ENCODE data around the gene MYO7B. TPM values are rescaled to one million over a fixed set of nuclear protein-coding genes. Genes with fewer than 3 reads are reported as not detected.

Gene MYO7B
- total and polyA plus RNA-seq, 12 donors, result 0.13 to 1.5 (median 0.32) TPM; not detected in 1

DNA sequence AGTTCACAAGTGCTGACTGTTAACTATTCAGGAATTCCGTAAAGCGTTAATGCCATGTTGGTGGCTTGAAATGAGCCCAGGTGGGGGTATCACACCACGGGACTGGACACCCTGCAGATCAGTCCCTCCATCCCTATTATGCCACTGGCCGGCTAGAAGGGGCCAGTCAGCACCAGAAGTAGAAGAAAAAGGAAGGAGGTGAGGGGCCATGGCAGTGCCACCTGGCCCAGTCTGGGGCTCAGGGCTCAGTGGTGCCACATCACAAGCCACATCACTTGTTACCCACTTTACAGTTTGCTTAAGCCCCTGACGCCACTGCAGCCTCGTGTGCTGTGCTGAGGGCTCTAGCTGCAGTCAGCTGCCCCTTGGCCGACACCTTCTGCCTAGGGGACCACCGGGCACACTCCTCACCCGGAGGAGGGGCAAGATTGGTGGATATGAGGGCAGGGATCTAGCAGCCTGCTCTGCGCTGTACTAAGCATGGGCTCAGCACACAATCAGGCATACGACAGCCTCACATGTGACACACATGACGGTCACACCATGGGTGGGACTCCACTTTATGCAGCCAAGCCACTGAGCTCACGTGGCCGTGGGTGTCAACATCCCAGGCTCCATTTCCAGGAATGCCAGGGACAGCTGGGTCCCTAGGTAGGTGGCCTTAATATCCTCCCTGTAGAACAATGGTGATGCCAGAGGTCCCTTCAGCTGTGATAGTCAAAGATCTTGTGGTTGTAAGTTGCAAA lies 136.2 kb downstream of the MYO7B start:
- Histone ChIP-seq H3K36me3 (replicated peaks in 1 of 2) (no peaks in the 10 kb centered on the region), H3K4me1 (replicated peaks in 1 of 2) (peaks cover 8 to 16% of the 10 kb centered on the region in 2 donors), H3K4me3 (no peak overlapping the region), H3K27me3 (peaks cover 10% of the 10 kb centered on the region), H3K9me3 (replicated peaks in 1 of 3) (no peaks in the 10 kb centered on the region), H3K27ac (no peak overlapping the region)
- TF ChIP-seq POLR2A (IDR thresholded peaks at IDR 0.05), result no peak
- TF ChIP-seq, protein P1, sequence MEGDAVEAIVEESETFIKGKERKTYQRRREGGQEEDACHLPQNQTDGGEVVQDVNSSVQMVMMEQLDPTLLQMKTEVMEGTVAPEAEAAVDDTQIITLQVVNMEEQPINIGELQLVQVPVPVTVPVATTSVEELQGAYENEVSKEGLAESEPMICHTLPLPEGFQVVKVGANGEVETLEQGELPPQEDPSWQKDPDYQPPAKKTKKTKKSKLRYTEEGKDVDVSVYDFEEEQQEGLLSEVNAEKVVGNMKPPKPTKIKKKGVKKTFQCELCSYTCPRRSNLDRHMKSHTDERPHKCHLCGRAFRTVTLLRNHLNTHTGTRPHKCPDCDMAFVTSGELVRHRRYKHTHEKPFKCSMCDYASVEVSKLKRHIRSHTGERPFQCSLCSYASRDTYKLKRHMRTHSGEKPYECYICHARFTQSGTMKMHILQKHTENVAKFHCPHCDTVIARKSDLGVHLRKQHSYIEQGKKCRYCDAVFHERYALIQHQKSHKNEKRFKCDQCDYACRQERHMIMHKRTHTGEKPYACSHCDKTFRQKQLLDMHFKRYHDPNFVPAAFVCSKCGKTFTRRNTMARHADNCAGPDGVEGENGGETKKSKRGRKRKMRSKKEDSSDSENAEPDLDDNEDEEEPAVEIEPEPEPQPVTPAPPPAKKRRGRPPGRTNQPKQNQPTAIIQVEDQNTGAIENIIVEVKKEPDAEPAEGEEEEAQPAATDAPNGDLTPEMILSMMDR (IDR thresholded peaks at IDR 0.05), result no peak
- 69 to 90% (median 78%) methylated on average over 8 to 14 of the region's 14 CpGs for WGBS, 4 donors
- peak in 1 of 7 donors; percentile 36 for DNase-seq
- intact Hi-C loops (cut with DNase I), result no loop called here

DNA sequence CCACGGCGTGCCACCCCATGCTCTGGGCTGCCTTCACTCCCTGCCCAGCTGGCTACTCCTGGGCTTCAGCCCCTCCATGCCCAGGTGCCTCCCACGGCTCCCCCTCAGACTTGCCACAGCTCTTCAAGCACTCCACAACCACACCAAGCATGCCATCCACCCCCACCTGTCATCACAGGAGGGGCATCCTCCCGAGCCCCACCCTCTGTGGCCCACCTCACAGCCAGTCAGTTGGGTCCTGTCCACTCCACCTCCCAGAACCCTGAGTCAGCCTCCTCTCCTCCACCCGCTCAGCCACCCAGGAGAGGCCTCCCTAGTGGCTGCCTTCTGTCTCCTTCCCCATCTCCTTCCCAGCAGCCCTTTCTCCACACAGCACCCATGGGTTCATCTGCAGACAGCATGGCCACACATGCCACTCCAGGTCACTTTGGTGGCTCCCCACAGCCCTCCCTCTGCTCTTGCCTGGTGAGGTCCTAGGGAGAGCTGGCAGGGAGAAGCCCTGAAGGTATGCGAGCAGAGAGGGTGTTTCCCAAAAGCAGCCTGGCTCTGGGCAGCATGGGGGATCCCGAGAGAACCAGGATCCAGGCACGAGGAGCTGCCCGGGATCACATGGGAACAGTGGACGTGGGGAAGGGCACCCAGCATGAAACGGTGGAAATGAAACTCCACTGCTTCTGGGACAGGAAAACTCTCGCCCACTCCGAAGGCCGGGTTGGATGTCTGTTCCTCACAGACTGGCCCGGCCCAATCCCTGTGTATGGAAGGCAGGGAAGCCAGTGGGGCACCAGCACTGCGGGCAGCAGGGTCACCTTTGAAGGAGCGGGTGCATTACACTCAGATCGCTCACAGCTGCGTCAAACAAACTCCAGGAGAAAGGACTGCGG lies 137.1 kb downstream of the MYO7B start:
- intact Hi-C loops (cut with DNase I), result no loop called here
- Histone ChIP-seq H3K27me3 (peaks cover 10% of the 10 kb centered on the region), H3K4me3 (no peak overlapping the region), H3K9me3 (replicated peaks in 1 of 3) (no peaks in the 10 kb centered on the region), H3K36me3 (replicated peaks in 1 of 2) (no peaks in the 10 kb centered on the region), H3K27ac (no peak overlapping the region), H3K4me1 (replicated peaks in 1 of 2) (peaks cover 8 to 16% of the 10 kb centered on the region in 2 donors)
- WGBS, 4 donors, result 75 to 87% (median 79%) methylated on average over 18 to 20 of the region's 20 CpGs
- TF ChIP-seq POLR2A (IDR thresholded peaks at IDR 0.05), result no peak
- TF ChIP-seq, protein P1 (IDR thresholded peaks at IDR 0.05), result no peak
- DNase-seq, result peak in 2 of 7 donors; percentile 14 to 50

DNA sequence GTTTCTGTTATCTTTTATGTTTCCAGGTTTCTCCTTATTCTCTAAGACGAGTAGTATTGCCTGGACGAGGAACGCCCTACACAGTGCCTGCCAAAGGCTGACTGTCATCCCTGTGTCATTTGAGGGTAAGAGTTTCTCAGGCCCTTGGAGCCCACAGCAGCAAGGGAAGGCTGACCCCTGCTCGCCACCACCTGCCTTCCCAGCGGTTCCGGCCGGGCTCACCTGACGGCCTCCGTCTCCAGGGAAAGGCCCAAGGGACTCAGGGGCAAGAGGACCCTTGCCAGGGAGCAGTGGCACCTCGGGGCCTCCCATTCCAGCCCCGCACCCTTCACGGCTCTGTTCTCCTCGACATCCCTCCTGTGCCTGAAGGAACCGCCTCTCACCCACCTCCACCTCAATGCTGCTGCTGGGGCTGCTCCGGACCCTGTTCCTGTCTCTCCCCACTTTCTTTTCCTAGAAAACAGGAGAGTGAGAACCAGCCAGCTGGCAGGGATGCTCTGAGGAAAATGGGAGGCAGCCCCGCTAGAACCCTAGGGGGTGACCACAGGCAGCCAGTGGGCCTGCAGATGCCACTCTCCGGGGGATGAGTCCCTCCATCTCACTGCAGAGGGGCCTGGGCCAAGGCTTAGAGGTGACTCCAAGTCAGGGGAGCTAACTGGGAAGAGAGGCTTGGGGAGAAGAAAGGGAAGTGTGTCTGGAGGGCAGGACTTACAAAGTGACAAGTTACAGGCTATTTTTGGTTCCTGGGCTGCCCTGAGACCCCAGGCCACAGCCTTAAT lies 138.0 kb downstream of the MYO7B start:
- no peak for TF ChIP-seq POLR2A (IDR thresholded peaks at IDR 0.05)
- TF ChIP-seq, protein P1 (IDR thresholded peaks at IDR 0.05), result no peak
- Histone ChIP-seq H3K4me1 (replicated peaks in 1 of 2) (peaks cover 8 to 16% of the 10 kb centered on the region in 2 donors), H3K36me3 (replicated peaks in 1 of 2) (no peaks in the 10 kb centered on the region), H3K4me3 (no peak overlapping the region), H3K27me3 (peaks cover 10% of the 10 kb centered on the region), H3K9me3 (replicated peaks in 1 of 3) (no peaks in the 10 kb centered on the region), H3K27ac (peak overlapping the region in 1 of 5 donors; percentile 71)
- DNase-seq, result peak in 1 of 7 donors; percentile 35
- intact Hi-C loops (cut with DNase I), result no loop called here
- WGBS, 4 donors, result 82 to 89% (median 85%) methylated on average over 17 of the region's 17 CpGs
